Measurements from ENCODE around the gene IRF2BP2.
"Not testable (repeated sequence)": the region's sequence is repeated elsewhere in the genome, so short reads cannot be mapped to it uniquely, and the experiment has no call there.

GRCh38 chr1:234594575-234594974, 15.4 kb downstream of the IRF2BP2 start:
- not testable (repeated sequence) for TF ChIP-seq CTCF (IDR thresholded peaks at IDR 0.05); USF2 (IDR thresholded peaks at IDR 0.05); SREBF2 (IDR thresholded peaks at IDR 0.05); EP300 (IDR thresholded peaks at IDR 0.05); POLR2AphosphoS2 (conservative IDR thresholded peaks at IDR 0.05; ENCODE audit: low read length); POLR2A (IDR thresholded peaks at IDR 0.05; ENCODE audit: low read length); CBX8 (IDR thresholded peaks at IDR 0.05); ZC3H11A (IDR thresholded peaks at IDR 0.05)

Data from A549 (cell line).